Stimulated activated naive CD4-positive, alpha-beta T cell (primary cell): Measurements from ENCODE around the gene LZTFL1.
"Not testable (repeated sequence)": the region's sequence is repeated elsewhere in the genome, so short reads cannot be mapped to it uniquely, and the experiment has no call there.

ENCODE experiments used
- DNase-seq, 6 experiments: peaks; one replicate each; lab custom pipeline; 2025; lab: John Stamatoyannopoulos, UW

LZTFL1 gene

DNA sequence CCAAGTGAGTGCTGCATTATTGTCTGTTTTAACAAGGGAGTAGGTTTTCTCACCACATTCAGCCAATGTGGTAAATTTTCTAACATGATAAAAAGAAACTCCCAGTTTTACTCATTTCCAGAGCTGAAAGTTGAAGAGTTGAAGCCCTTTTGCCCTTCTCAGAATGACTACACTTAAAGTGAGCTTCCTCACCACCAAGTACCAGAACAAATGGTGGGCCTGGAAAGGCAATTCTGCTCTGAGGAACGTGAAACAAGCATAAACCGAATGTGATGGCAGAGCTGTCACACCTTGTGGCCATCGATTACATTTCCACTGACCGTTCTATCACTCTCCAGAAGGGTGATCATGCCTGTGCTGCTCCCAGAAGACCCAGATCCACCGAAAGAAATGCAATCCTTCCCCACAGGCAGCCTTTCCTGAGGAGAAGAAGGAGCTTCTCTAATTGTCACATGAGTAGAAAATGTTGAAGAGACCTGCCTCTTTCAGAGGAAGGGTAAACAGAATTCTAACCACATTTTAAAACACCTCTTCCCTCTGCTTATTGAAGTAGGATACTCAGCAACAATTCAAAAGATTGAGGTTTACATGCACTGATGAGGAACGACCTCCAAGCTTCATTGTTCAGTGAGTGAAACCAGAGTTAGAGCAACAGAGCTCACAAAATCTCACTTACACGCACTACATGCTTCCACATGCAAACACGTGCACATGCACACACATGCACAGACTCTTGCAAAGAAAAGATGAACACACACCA lies 23.0 kb upstream of the LZTFL1 start:
- peak in 3 of 6 experiments; percentile 48 to 65 (median 56) for DNase-seq

DNA sequence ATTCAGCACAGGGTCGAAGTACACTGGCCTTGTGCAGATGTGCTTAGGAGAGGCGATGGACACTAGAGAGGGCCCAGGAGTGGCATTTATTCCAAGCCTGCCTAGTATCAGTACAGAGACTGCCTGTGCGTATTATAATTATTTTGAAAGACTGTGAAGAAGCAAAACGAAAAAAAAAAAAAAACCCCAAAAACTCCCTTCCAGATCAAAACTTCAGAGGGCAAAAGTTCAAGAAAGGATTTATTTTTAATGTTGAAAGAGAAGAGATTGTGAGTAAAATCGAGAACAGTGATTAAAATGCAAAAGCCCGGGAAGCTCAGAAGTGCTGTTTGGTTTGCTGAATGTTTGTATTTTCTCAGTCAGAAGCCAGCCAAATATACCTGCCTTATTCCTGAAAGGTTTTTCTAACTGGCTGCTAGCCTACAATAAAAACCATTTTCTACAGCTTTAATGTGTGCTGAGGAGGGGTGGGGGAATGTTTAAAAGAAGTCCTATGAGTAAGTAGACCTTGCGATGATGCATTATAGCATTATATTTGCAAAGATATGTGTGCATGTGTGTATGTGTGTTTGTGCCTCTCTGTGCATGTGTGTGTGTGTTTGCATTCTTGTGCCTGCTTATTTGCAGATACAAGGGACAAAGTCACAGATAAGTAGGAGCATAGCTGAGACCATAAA lies 19.3 kb upstream of the LZTFL1 start:
- no peak for DNase-seq

DNA sequence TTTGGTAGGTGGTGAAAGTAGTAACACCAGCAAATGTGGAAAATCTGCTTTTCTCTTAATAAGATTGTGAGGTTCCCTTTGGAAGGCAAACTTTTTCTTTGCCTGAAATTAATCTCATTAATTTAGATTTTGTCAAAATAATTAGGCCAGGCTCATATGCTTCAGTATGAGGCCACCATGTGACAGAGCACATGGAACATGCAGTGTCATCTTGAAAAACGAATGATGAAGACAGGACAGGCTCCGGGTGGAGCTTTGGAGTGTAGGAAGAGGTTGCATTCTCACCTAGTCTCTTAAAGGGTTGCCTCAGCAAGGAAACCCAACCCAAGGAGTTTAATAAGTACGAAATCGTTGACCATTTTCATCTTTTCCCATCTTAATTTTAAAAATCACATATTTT lies 18.6 kb upstream of the LZTFL1 start:
- no peak for DNase-seq

DNA sequence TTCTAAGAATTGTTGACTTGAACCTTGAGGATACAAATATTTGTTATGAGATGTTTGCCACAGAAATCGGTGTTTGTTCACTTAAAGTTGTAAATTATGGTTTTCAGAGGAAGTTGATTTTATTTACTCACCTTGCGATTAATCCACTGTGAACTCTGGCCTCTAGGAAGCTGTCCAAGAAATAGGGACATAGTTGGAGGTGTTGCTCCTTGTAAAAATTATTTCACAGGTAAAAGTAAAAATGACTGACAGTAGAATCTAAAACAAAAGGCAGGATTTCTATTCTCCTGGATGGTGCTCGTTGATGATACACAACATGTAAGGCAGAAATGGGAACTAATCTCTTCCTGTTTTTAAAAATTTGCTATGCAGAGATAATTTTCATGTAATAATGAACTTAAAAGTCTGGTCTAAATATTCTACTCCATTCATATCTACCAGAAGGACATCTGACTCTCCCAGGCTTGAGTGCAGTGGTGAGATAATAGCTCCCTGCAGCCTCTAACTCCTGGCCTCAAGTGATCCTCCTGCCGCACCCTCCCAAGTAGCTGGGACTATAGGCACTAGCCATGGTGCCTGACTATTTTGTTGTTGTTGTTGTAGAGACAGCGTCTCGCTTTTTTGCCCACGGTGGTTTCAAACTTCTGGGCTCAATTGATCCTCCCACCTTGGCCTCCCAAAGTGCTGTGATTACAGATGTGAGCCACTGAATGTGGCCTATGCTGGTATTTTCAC lies 17.1 kb upstream of the LZTFL1 start:
- no peak for DNase-seq

DNA sequence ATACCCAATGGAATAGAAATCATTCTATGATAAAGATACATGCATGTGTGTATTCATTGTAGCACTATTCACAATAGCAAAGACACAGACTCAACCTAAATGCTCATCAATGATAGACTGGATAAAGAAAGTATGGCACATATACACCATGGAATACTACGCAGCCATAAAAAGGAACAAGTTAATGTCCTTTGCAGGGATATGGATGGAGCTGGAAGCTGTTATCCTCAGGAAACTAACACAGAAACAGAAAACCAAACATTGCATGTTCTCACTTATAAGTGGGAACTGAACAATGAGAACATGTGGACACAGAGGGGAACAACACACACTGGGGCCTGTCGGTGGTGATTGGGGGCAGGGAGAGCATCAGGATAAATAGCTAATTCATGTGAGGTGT lies 15.1 kb upstream of the LZTFL1 start:
- not testable (repeated sequence) for DNase-seq

GRCh38 chr3:45856323-45856722 lies 14.4 kb upstream of the LZTFL1 start:
- peak in 3 of 6 experiments; percentile 31 to 55 (median 54) for DNase-seq

GRCh38 chr3:45852828-45853227 lies 10.9 kb upstream of the LZTFL1 start:
- no peak for DNase-seq

GRCh38 chr3:45848392-45848791 lies 6.5 kb upstream of the LZTFL1 start:
- DNase-seq = no peak

DNA sequence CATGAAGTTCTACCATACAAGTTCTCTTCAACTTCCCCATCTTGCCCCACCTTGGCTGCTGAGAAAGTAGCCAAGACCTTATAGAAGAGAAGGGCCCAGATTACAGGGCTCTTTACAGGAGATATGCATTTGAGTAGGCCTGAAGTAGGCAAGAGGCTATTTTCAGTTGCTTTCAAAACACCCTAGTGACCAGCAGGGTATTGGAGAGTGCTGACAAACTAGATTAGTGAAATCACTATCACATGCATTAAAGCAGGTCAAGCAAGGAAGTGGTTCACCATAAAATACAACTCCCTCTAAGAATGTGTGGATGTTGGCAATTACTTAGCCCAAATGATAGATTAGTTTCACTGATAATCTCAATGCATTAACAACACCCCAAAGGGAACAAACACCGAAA lies 2.7 kb upstream of the LZTFL1 start:
- no peak for DNase-seq

- DNase-seq = no peak
Observed at GRCh38 chr3:45842851-45843625, 1.1 kb upstream of the LZTFL1 start.

DNA sequence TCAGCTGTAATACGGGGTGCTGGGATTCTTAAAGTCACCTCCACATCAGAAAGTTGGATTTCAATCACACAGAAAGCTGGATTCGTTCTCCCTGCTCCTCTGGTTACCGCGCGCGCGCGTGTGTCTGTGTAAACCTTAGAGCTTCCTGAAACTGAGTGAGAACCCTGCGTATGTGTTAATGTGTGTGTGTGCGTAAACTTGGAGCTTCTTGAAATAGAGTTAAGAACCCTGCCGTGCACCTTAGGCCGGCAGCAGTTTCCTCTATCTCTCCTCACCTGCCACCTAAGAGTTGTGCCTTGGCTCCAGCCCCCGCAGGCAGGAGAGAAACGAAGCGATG lies 531 bp downstream of the LZTFL1 start:
- peak in 3 of 6 experiments; percentile 31 to 66 (median 64) for DNase-seq

DNA sequence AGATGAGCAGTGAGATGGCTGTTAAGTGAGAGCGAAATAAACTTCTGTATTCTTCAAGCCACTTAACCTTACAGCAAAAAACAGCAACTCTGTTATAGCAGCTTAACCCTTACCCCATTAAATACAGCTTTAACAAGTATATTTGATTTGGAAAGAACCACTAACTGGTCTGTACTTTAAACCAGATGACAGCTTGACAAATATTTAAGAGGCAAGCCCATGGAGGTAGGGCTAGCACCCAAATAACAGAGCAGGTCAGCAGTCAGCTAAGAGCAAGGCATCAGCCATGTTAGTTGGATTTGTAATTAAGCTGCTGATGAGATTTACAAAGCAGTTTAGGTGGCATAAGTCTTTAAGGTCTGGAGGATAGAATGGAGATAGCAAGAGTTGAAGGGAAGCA lies 3.5 kb downstream of the LZTFL1 start:
- DNase-seq = no peak

- DNase-seq = no peak
Observed at GRCh38 chr3:45832699-45833098, 9.2 kb downstream of the LZTFL1 start.

DNA sequence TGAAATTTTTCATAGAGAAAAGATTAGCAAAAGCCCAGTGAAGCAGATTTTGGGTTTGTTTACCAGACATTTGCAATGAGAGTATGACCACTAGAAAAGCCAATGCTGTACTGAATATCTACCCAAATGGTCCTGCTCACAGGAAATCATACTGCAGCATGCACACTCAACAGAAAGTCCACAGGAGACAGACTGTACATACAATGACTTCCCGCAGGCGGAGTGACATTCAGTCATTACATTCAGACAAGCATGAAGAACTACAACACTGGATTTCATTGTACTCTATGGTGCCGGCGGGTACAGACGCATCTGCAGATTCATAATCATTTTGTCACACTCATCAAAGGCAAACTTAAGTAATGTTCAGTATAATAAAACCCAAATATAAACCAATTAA lies 11.8 kb downstream of the LZTFL1 start:
- no peak for DNase-seq

- no peak for DNase-seq
Observed at GRCh38 chr3:45826908-45827307, 15.0 kb downstream of the LZTFL1 start.

DNA sequence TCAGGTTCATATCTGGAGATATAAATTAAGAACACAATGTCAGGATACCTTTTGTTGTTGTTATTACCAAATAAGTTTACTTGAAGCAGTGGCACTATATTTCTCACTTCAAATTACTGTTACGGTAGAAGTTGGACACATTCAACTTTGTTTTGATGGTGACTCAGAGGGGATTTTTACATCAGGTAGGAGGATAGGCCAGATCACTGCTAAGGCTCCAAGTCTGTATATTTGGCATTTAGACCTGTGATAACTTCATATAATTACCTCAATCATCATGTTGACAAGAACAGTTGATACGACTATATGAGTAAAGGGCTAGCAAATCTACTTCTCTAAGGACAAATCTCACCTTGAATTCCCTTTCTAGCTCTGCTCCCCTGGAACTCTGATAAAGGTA lies 15.6 kb downstream of the LZTFL1 start:
- no peak for DNase-seq

DNA sequence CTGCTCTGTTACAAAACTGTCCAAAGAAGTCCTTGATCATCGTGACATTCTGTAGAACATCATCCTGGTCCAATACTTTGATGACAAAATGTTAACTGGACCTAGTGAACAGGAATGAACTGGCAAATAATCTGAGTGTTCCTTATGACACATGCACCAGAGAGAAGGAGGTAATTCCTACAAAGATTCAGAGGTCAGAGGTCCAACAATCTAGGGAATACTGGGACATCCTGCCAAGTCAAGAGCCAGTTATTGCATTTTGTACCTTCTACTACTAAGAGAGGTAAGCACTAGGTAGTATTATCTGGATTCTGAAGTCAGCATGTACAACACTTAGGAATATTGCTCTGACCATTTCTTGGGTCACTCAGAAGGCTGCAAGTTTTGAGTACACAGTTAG lies 20.8 kb downstream of the LZTFL1 start:
- DNase-seq = no peak

DNA sequence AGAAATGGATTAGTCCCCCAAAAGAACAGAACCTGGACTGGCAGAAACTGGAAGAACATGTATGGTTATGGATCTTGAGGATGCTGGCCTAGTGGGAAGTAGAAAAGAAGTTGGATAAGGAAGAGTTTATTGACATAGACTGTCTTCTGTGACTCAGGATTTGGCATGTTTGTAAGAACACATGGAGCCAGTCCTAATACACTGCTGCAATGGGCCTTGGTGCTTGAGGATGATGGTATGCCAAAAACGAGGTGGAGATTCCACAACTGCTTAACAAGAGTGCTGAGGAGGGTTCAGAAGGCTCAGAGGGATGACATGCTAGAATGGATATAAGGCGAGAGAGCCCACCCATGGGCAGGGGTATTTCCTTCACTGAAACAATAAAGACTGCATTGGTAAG lies 22.4 kb downstream of the LZTFL1 start:
- DNase-seq = no peak

- DNase-seq = no peak
Observed at GRCh38 chr3:45817831-45818522, 23.9 kb downstream of the LZTFL1 start.

GRCh38 chr3:45816544-45816943 lies 25.4 kb downstream of the LZTFL1 start:
- DNase-seq = no peak

- DNase-seq = no peak
Observed at GRCh38 chr3:45814322-45814721, 27.6 kb downstream of the LZTFL1 start.
